ENCODE measurements around the gene DOK7. TPM values are rescaled to one million over a fixed set of nuclear protein-coding genes. Genes with fewer than 3 reads are reported as not detected.

The DOK7 gene
- total RNA-seq, 3 donors from 2014 or later (not counting 1 experiment from before 2014, with no cell fraction given): 1.3 to 2.9 (median 1.6) TPM

GRCh38 chr4:3499710-3500109 is 36.6 kb downstream of the DOK7 start:
- Mint-ChIP-seq H3K27ac (no peak overlapping the region), H3K36me3 (no peaks in the 10 kb centered on the region), H3K27me3 (ENCODE audit: low read depth in 2 of 2) (no peaks in the 10 kb centered on the region), H3K4me3 (no peak overlapping the region), H3K4me1 (peaks cover 6 to 27% of the 10 kb centered on the region in 2 donors), H3K9me3 (no peaks in the 10 kb centered on the region)
- Histone ChIP-seq H3K9me3 (ENCODE audit: control insufficient read depth, insufficient read depth, low read length) (no peaks in the 10 kb centered on the region), H3K27ac (ENCODE audit: low read length) (no peak overlapping the region), H3K4me1 (ENCODE audit: control insufficient read depth, insufficient read depth, low read length) (peaks cover 13% of the 10 kb centered on the region), H3K36me3 (ENCODE audit: control insufficient read depth, insufficient read depth, low read length) (peaks cover 5% of the 10 kb centered on the region), H3K4me3 (ENCODE audit: low read length) (no peak overlapping the region), H3K27me3 (ENCODE audit: control insufficient read depth, insufficient read depth, low read length) (no peaks in the 10 kb centered on the region)
- TF ChIP-seq CTCF (IDR thresholded peaks at IDR 0.05): no peak
- DNase-seq (no peak), ATAC-seq (no peak)
- 91% methylated on average over 12 of the region's 12 CpGs for WGBS (ENCODE audit: insufficient coverage)
- intact Hi-C loops (cut with micrococcal nuclease): no loop called here

GRCh38 chr4:3500111-3500510 is 37.0 kb downstream of the DOK7 start:
- Mint-ChIP-seq H3K27ac (no peak overlapping the region), H3K27me3 (ENCODE audit: low read depth in 2 of 2) (no peaks in the 10 kb centered on the region), H3K9me3 (no peaks in the 10 kb centered on the region), H3K36me3 (no peaks in the 10 kb centered on the region), H3K4me1 (peaks cover 6 to 26% of the 10 kb centered on the region in 2 donors), H3K4me3 (no peak overlapping the region)
- Histone ChIP-seq H3K36me3 (ENCODE audit: control insufficient read depth, insufficient read depth, low read length) (peaks cover 7% of the 10 kb centered on the region), H3K4me1 (ENCODE audit: control insufficient read depth, insufficient read depth, low read length) (peaks cover 13% of the 10 kb centered on the region), H3K4me3 (ENCODE audit: low read length) (no peak overlapping the region), H3K27ac (ENCODE audit: low read length) (no peak overlapping the region), H3K27me3 (ENCODE audit: control insufficient read depth, insufficient read depth, low read length) (no peaks in the 10 kb centered on the region), H3K9me3 (ENCODE audit: control insufficient read depth, insufficient read depth, low read length) (no peaks in the 10 kb centered on the region)
- intact Hi-C loops (cut with micrococcal nuclease): no loop called here
- ATAC-seq: no peak
- no peak for TF ChIP-seq CTCF (IDR thresholded peaks at IDR 0.05)
- DNase-seq: no peak
- 95% methylated on average over 17 of the region's 17 CpGs for WGBS (ENCODE audit: insufficient coverage)

- H3K4me3 ChIP-seq (ENCODE audit: low read length): no peak overlapping the region
- peaks cover 12% of the 10 kb centered on the region for H3K36me3 ChIP-seq (ENCODE audit: control insufficient read depth, insufficient read depth, low read length)
- H3K27ac ChIP-seq (ENCODE audit: low read length): no peak overlapping the region
- Mint-ChIP-seq H3K9me3 (no peaks in the 10 kb centered on the region), H3K27me3 (ENCODE audit: low read depth in 2 of 2) (no peaks in the 10 kb centered on the region), H3K27ac (no peak overlapping the region), H3K4me3 (no peak overlapping the region), H3K36me3 (no peaks in the 10 kb centered on the region), H3K4me1 (peaks cover 6 to 22% of the 10 kb centered on the region in 2 donors)
- intact Hi-C loops (cut with micrococcal nuclease): no loop called here
- H3K4me1 ChIP-seq (ENCODE audit: control insufficient read depth, insufficient read depth, low read length): peaks cover 13% of the 10 kb centered on the region
- no peaks in the 10 kb centered on the region for H3K27me3 ChIP-seq (ENCODE audit: control insufficient read depth, insufficient read depth, low read length)
- no peaks in the 10 kb centered on the region for H3K9me3 ChIP-seq (ENCODE audit: control insufficient read depth, insufficient read depth, low read length)
- ATAC-seq: no peak
- WGBS (ENCODE audit: insufficient coverage): 92% methylated on average over 29 of the region's 29 CpGs
- no peak for DNase-seq
- no peak for TF ChIP-seq CTCF (IDR thresholded peaks at IDR 0.05)
Measured at GRCh38 chr4:3500634-3501101, 37.6 kb downstream of the DOK7 start.

- 87% methylated on average over 24 of the region's 24 CpGs for WGBS (ENCODE audit: insufficient coverage)
Measured at GRCh38 chr4:3501126-3501824, 38.2 kb downstream of the DOK7 start.

More at GRCh38 chr4:3501126-3501824, 38.2 kb downstream of the DOK7 start:
- Mint-ChIP-seq H3K36me3 (no peaks in the 10 kb centered on the region), H3K9me3 (no peaks in the 10 kb centered on the region), H3K4me1 (peaks cover 6 to 18% of the 10 kb centered on the region in 2 donors), H3K27ac (no peak overlapping the region), H3K4me3 (no peak overlapping the region), H3K27me3 (ENCODE audit: low read depth in 2 of 2) (no peaks in the 10 kb centered on the region)
- Histone ChIP-seq H3K9me3 (ENCODE audit: control insufficient read depth, insufficient read depth, low read length) (no peaks in the 10 kb centered on the region), H3K27ac (ENCODE audit: low read length) (no peak overlapping the region), H3K4me3 (ENCODE audit: low read length) (no peak overlapping the region), H3K27me3 (ENCODE audit: control insufficient read depth, insufficient read depth, low read length) (no peaks in the 10 kb centered on the region), H3K36me3 (ENCODE audit: control insufficient read depth, insufficient read depth, low read length) (peaks cover 16% of the 10 kb centered on the region), H3K4me1 (ENCODE audit: control insufficient read depth, insufficient read depth, low read length) (peaks cover 8% of the 10 kb centered on the region)
- DNase-seq (no peak), ATAC-seq (no peak)
- TF ChIP-seq CTCF (IDR thresholded peaks at IDR 0.05): no peak
- intact Hi-C loops (cut with micrococcal nuclease): no loop called here

All from natural killer cell (primary cell).